Endothelial cell of umbilical vein (primary cell): ENCODE data around the gene FRMD5. TPM values are rescaled to one million over a fixed set of nuclear protein-coding genes. Genes with fewer than 3 reads are reported as not detected.

ENCODE experiments used
- BruUV-seq: library from RNA; stranded (reverse); fragments of 400-500 nt; replicated peaks from 2 replicates; lab custom pipeline; 2021; lab: Mats Ljungman, UMichigan
- CTCF ChIA-PET: fragments of 300-600, 350-600 bp; sonication (Branson Sonifier 250); formaldehyde crosslinking; loops from one replicate; lab custom pipeline; 2021; ENCODE audit warnings: antibody characterized with exemption, inconsistent platforms; lab: Charles Lee
- POLR2A ChIA-PET: fragments of 300-600, 350-600 bp; sonication (Branson Sonifier 250); formaldehyde crosslinking; loops from one replicate; lab custom pipeline; 2021; ENCODE audit warnings: antibody characterized with exemption, inconsistent platforms; lab: Charles Lee
- DNase-seq: peaks from one replicate; pipeline ENCODE4 v3.0.0-alpha.2; 2011; ENCODE audit warnings: low read depth, low spot score
- FAIRE-seq: peaks from 2 replicates; lab custom pipeline; 2011; peaks lifted over from hg19 to GRCh38; lab: Jason Lieb, UNC
- H2AFZ ChIP-seq: 2 replicates; pipeline ENCODE4 v1.6.0; 2012; ENCODE audit warnings: low read depth, low read length, control low read depth, inconsistent platforms
- H3K27ac ChIP-seq: 2 replicates; pipeline ENCODE4 v1.5.1; 2011; ENCODE audit warnings: low read depth, mild to moderate bottlenecking, control low read depth, low read length, moderate library complexity; ENCODE audit not compliant: insufficient read depth
- H3K27me3 ChIP-seq, 2 experiments: 2 replicates each; pipeline versions ENCODE4 v1.6.0 to v1.6.1; 2011; ENCODE audit warnings: low read length in 2 of 2, mixed read lengths in 1 of 2; ENCODE audit not compliant: control insufficient read depth in 2 of 2, insufficient read depth in 2 of 2
- H3K36me3 ChIP-seq, 2 experiments: 2 replicates in 1 of 2; 3 replicates in 1 of 2; pipeline ENCODE4 v1.5.1; 2011; ENCODE audit warnings: low read length in 2 of 2, mild to moderate bottlenecking in 1 of 2, moderate library complexity in 1 of 2; ENCODE audit not compliant: control insufficient read depth in 2 of 2, insufficient read depth in 2 of 2; ENCODE audit errors: extremely low read depth in 1 of 2
- H3K4me1 ChIP-seq: 3 replicates; pipeline ENCODE4 v1.5.1; 2011; ENCODE audit warnings: mild to moderate bottlenecking, low read length; ENCODE audit not compliant: control insufficient read depth, insufficient read depth; ENCODE audit errors: extremely low read depth
- H3K4me2 ChIP-seq: 2 replicates; pipeline ENCODE4 v1.6.1; 2011; ENCODE audit warnings: low read length, control low read depth, mixed read lengths; ENCODE audit not compliant: insufficient read depth
- H3K4me3 ChIP-seq, 3 experiments: fragments of 200-600 bp in 1 of 3; sonication (generic), shearing (Covaris generic) in 1 of 3; replicated peaks in 1 of 3; 2 replicates each; pipeline ENCODE4 v1.5.1; 2011 to 2016; ENCODE audit warnings: control low read depth in 3 of 3, low read length in 3 of 3, mild to moderate bottlenecking in 2 of 3, inconsistent platforms in 1 of 3, low read depth in 1 of 3, moderate library complexity in 1 of 3; ENCODE audit not compliant: insufficient read depth in 1 of 3
- H3K79me2 ChIP-seq: 2 replicates; pipeline ENCODE4 v1.6.0; 2012; ENCODE audit warnings: low read length, inconsistent platforms; ENCODE audit not compliant: control insufficient read depth, insufficient read depth
- H3K9ac ChIP-seq: replicated peaks from 2 replicates; pipeline ENCODE3; 2011; ENCODE audit warnings: low read length, control low read depth; ENCODE audit not compliant: insufficient read depth; ENCODE audit errors: extremely low read depth
- H3K9me1 ChIP-seq: replicated peaks from 3 replicates; pipeline ENCODE4 v1.6.0; 2011; ENCODE audit warnings: mild to moderate bottlenecking, low read length; ENCODE audit not compliant: control insufficient read depth, insufficient read depth; ENCODE audit errors: extremely low read depth
- H3K9me3 ChIP-seq: replicated peaks from 2 replicates; pipeline ENCODE4 v1.5.1; 2012; ENCODE audit warnings: low read length, inconsistent platforms; ENCODE audit not compliant: control insufficient read depth, insufficient read depth
- H4K20me1 ChIP-seq: replicated peaks from 2 replicates; pipeline ENCODE3; 2011; ENCODE audit warnings: mild to moderate bottlenecking, low read length; ENCODE audit not compliant: control insufficient read depth, insufficient read depth; ENCODE audit errors: extremely low read depth
- CTCF ChIP-seq, 2 donors: IDR thresholded peaks; 1 replicate in 1 of 2; 2 replicates in 1 of 2; pipeline ENCODE4 v1.5.1; 2011; ENCODE audit warnings: low read length in 2 of 2, mild to moderate bottlenecking in 2 of 2, moderate library complexity in 2 of 2, control low read depth in 1 of 2, inconsistent platforms in 1 of 2, low read depth in 1 of 2; ENCODE audit not compliant: insufficient read depth in 1 of 2; ENCODE audit errors: extremely low read depth in 1 of 2
- EZH2 ChIP-seq: IDR thresholded peaks from 2 replicates; pipeline ENCODE4 v1.6.1; 2012; ENCODE audit warnings: borderline replicate concordance, low read depth, mild to moderate bottlenecking, moderate library complexity, low read length, inconsistent platforms; ENCODE audit not compliant: severe bottlenecking
- FOS ChIP-seq: IDR thresholded peaks from 2 replicates; pipeline ENCODE4 v1.6.1; 2011; ENCODE audit warnings: mild to moderate bottlenecking, low read length, moderate library complexity, borderline replicate concordance; ENCODE audit not compliant: insufficient read depth
- GATA2 ChIP-seq: IDR thresholded peaks from 2 replicates; pipeline ENCODE4 v1.7.0; 2011; ENCODE audit warnings: low read depth, mild to moderate bottlenecking, moderate library complexity, mixed read lengths, low read length; ENCODE audit not compliant: insufficient read length, insufficient read depth
- JUN ChIP-seq: IDR thresholded peaks from 2 replicates; pipeline ENCODE4 v1.6.1; 2011; ENCODE audit warnings: borderline replicate concordance, low read depth; ENCODE audit not compliant: insufficient read length, insufficient read depth
- MYC ChIP-seq: IDR thresholded peaks from one replicate; pipeline ENCODE4 v1.6.1; 2011; ENCODE audit warnings: mild to moderate bottlenecking, low read depth, low read length
- POLR2A ChIP-seq: IDR thresholded peaks from 2 replicates; pipeline ENCODE4 v1.6.1; 2012; ENCODE audit warnings: low read depth, mild to moderate bottlenecking, control low read depth, low read length
- POLR2AphosphoS5 ChIP-seq: IDR thresholded peaks from 2 replicates; pipeline ENCODE4 v1.6.1; 2012; ENCODE audit warnings: low read depth, mild to moderate bottlenecking, control low read depth, low read length, moderate library complexity; ENCODE audit not compliant: insufficient read depth
- dilution Hi-C: fragments of 300-500 bp; cut with MboI; formaldehyde crosslinking; loops from one replicate; pipeline ENCODE4 v1.15.0; 2019; ENCODE audit warnings: low sequenced_read_pairs; ENCODE audit not compliant: extremely low pct_ligation_motif_present
- intact Hi-C: fragments of 100-400 bp; cut with micrococcal nuclease; formaldehyde crosslinking; loops from one replicate; pipeline ENCODE4 v1.10.0; 2022
- polyA plus RNA-seq, 4 experiments: library from polyadenylated mRNA; depleted of rRNA in 3 of 4; stranded (reverse) in 3 of 4; unstranded in 1 of 4; fragments of >200 nt; gene quantifications; 2 replicates each; pipeline versions ENCODE4 v1.2.1 to v1.2.3, GENCODE V29; 2011 to 2012; ENCODE audit warnings: missing spikeins in 1 of 4
- total RNA-seq: library from RNA; stranded (reverse); gene quantifications from 2 replicates; pipeline ENCODE4 v1.2.3, GENCODE V29; 2021
- TF ChIP-seq, protein P1 (sequence below): IDR thresholded peaks from 2 replicates; pipeline ENCODE4 v1.6.1; 2011; ENCODE audit not compliant: insufficient read depth, insufficient read length

FRMD5 gene
- total and polyA plus RNA-seq, 2 donors (not counting 3 experiments of a cell fraction or from before 2014, with no cell fraction given) = 16.7 to 20.2 TPM

- no peak overlapping the region for H3K4me2 ChIP-seq
- DNase-seq (no peak), FAIRE-seq (no peak)
- H4K20me1 ChIP-seq = no peaks in the 10 kb centered on the region
- ChIA-PET POLR2A (no interaction called here), CTCF (no interaction called here)
- H3K27me3 ChIP-seq = no peaks in the 10 kb centered on the region
- H3K36me3 ChIP-seq = no peaks in the 10 kb centered on the region
- H3K4me3 ChIP-seq = no peak overlapping the region
- intact Hi-C loops (no loop called here), dilution Hi-C loops (no loop called here)
- no peak for TF ChIP-seq CTCF (IDR thresholded peaks at IDR 0.05; ENCODE audit: extremely low read depth in 1 of 2, insufficient read depth in 1 of 2, low read depth in 1 of 2, low read length in 2 of 2)
- no peak for TF ChIP-seq POLR2A
- no peak for TF ChIP-seq MYC
- TF ChIP-seq POLR2AphosphoS5 = no peak
- H3K79me2 ChIP-seq = peaks cover 2% of the 10 kb centered on the region
- peaks cover 8% of the 10 kb centered on the region for H3K4me1 ChIP-seq
- H3K9ac ChIP-seq = no peak overlapping the region
- no TSS peak for BruUV-seq
- no peak overlapping the region for H2AFZ ChIP-seq
- no peaks in the 10 kb centered on the region for H3K9me1 ChIP-seq
- H3K9me3 ChIP-seq = no peaks in the 10 kb centered on the region
- no peak overlapping the region for H3K27ac ChIP-seq
These were observed 97.5 kb downstream of the FRMD5 start for GRCh38 chr15:44097552-44097951.

DNA sequence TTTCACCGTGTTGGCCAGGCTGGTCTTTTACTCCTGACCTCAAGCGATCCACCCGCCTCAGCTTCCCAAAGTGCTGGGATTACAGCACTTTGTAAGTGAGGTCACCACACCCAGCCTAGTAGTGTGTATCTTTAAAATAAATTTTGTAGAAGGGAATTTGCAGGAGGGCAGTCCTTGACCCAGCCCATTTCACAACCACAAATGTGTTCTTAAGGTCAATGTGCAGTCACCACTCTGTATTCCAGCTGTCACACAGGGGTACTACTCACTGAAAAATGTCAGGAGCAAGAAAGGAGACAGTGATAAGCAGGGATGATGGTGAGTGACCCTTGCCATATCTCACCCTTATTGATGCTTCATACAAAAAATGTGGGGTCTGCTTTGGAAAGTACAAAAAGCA is 98.5 kb downstream of the FRMD5 start:
- no peaks in the 10 kb centered on the region for H3K4me1 ChIP-seq
- intact Hi-C loops = no loop called here
- ChIA-PET POLR2A (no interaction called here), CTCF (no interaction called here)
- no peaks in the 10 kb centered on the region for H3K9me3 ChIP-seq
- no peaks in the 10 kb centered on the region for H3K79me2 ChIP-seq
- FAIRE-seq (no peak), DNase-seq (no peak)
- no peak overlapping the region for H3K4me3 ChIP-seq
- H3K36me3 ChIP-seq = no peaks in the 10 kb centered on the region
- no peak overlapping the region for H3K9ac ChIP-seq
- H2AFZ ChIP-seq = no peak overlapping the region
- no peaks in the 10 kb centered on the region for H3K27me3 ChIP-seq
- H4K20me1 ChIP-seq = no peaks in the 10 kb centered on the region
- dilution Hi-C loops = no loop called here
- no TSS peak for BruUV-seq
- H3K9me1 ChIP-seq = no peaks in the 10 kb centered on the region
- H3K4me2 ChIP-seq = no peak overlapping the region
- TF ChIP-seq CTCF (IDR thresholded peaks at IDR 0.05; ENCODE audit: extremely low read depth in 1 of 2, insufficient read depth in 1 of 2, low read depth in 1 of 2, low read length in 2 of 2) (no peak), GATA2 (no peak), MYC (no peak), EZH2 (no peak), JUN (no peak), FOS (no peak), POLR2A (no peak), POLR2AphosphoS5 (no peak)
- TF ChIP-seq, protein P1, sequence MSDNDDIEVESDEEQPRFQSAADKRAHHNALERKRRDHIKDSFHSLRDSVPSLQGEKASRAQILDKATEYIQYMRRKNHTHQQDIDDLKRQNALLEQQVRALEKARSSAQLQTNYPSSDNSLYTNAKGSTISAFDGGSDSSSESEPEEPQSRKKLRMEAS = no peak
- no peak overlapping the region for H3K27ac ChIP-seq
